Skeletal muscle satellite cell (primary cell): ENCODE results near the gene PSMD12.
A peak's percentile ranks its signal among the peaks of the same experiment; 100 is the strongest.

Source experiments
- H3K27me3 ChIP-seq: 2 replicates; pipeline ENCODE4 v1.7.0; 2013; ENCODE audit warnings: low read length; ENCODE audit not compliant: control insufficient read depth, insufficient read depth
- H3K36me3 ChIP-seq: 2 replicates; pipeline ENCODE4 v1.7.0; 2013; ENCODE audit warnings: mild to moderate bottlenecking, control low read depth, low read length; ENCODE audit not compliant: insufficient read depth
- H3K4me1 ChIP-seq: 2 replicates; pipeline ENCODE4 v1.7.0; 2013; ENCODE audit warnings: low read length; ENCODE audit not compliant: control insufficient read depth, insufficient read depth
- H3K4me2 ChIP-seq: 2 replicates; pipeline ENCODE4 v1.7.0; 2013; ENCODE audit warnings: mild to moderate bottlenecking, low read length
- H3K4me3 ChIP-seq: 2 replicates; pipeline ENCODE4 v1.7.0; 2013; ENCODE audit warnings: low read length
- H3K9ac ChIP-seq: 2 replicates; pipeline ENCODE4 v1.7.0; 2013; ENCODE audit warnings: mild to moderate bottlenecking, low read depth, low read length, moderate library complexity
- H3K9me3 ChIP-seq: replicated peaks from 2 replicates; pipeline ENCODE4 v1.7.0; 2013; ENCODE audit warnings: mild to moderate bottlenecking, control low read depth, low read length

The PSMD12 gene

DNA sequence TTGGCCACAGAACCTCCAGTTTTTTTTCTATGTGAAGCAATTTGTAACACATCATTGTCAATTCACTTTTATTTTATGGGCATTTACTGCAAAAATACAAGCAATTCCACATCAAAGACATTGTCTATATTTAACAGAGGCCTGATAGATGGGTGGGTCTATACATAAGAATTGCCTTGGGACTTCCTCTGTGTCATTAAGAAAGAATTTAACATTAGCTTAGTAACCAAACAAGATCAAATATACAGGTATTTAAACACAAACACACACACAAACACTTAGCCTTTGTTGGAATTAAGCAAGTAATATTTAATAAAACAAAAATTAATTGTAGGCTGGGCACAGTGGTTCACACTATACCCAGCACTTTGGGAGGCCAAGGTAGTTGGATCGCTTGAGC lies 6.4 kb upstream of the PSMD12 start:
- H3K4me3 ChIP-seq, result no peak overlapping the region
- H3K27me3 ChIP-seq, result no peaks in the 10 kb centered on the region
- H3K4me2 ChIP-seq, result no peak overlapping the region
- no peaks in the 10 kb centered on the region for H3K36me3 ChIP-seq
- no peak overlapping the region for H3K9ac ChIP-seq
- H3K9me3 ChIP-seq, result no peaks in the 10 kb centered on the region
- H3K4me1 ChIP-seq, result peaks cover 15% of the 10 kb centered on the region

DNA sequence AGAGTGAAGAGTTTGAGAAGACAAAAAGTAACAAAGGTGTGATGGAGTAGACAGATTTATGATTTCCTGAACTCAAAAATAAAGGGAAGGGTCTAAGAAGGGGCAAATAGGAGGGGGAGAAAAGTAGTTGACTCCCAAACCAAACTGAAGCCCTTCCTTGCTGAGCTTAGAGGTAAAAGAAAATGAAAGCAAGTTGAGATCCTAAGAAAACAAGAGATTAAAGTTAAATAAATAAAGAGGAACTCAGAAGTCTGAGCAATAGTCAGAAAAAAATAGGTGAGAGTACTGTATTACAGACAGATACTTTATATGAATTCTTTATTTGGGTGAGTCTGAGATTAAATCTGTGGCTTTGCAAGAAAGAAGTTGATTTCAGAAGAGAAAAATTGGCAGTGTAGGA lies 3.3 kb upstream of the PSMD12 start:
- no peaks in the 10 kb centered on the region for H3K27me3 ChIP-seq
- no peak overlapping the region for H3K4me3 ChIP-seq
- no peak overlapping the region for H3K4me2 ChIP-seq
- H3K9me3 ChIP-seq, result no peaks in the 10 kb centered on the region
- H3K9ac ChIP-seq, result no peak overlapping the region
- peaks cover 11% of the 10 kb centered on the region for H3K4me1 ChIP-seq
- H3K36me3 ChIP-seq, result peaks cover 1% of the 10 kb centered on the region

DNA sequence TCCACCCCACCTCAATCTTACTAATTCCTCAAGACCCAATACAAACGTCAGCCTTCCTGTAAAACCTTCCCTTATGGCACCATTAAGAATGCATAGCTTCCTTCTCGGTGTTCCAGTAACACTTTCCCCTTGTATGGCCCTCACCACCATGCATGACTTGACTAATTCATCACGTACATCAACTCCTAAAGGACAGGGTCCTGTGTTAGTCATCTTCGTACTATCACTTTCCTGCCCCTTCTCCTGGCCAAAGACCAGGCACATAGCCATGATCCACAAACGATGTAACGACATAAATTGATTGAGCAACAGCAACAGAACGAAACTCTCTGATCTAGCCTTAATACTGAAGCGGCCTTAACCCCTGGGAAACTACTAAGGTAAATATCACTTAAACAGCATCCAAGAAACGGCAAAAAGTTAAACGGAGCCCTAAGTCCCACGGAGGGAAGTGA lies 612 bp downstream of the PSMD12 start:
- H3K36me3 ChIP-seq, result peaks cover 10% of the 10 kb centered on the region
- H3K27me3 ChIP-seq, result no peaks in the 10 kb centered on the region
- peak overlapping the region; percentile 91 for H3K4me2 ChIP-seq
- H3K4me1 ChIP-seq, result peaks cover 20% of the 10 kb centered on the region
- H3K9me3 ChIP-seq, result no peaks in the 10 kb centered on the region
- H3K9ac ChIP-seq, result peak overlapping the region; percentile 97
- H3K4me3 ChIP-seq, result peak overlapping the region; percentile 87

DNA sequence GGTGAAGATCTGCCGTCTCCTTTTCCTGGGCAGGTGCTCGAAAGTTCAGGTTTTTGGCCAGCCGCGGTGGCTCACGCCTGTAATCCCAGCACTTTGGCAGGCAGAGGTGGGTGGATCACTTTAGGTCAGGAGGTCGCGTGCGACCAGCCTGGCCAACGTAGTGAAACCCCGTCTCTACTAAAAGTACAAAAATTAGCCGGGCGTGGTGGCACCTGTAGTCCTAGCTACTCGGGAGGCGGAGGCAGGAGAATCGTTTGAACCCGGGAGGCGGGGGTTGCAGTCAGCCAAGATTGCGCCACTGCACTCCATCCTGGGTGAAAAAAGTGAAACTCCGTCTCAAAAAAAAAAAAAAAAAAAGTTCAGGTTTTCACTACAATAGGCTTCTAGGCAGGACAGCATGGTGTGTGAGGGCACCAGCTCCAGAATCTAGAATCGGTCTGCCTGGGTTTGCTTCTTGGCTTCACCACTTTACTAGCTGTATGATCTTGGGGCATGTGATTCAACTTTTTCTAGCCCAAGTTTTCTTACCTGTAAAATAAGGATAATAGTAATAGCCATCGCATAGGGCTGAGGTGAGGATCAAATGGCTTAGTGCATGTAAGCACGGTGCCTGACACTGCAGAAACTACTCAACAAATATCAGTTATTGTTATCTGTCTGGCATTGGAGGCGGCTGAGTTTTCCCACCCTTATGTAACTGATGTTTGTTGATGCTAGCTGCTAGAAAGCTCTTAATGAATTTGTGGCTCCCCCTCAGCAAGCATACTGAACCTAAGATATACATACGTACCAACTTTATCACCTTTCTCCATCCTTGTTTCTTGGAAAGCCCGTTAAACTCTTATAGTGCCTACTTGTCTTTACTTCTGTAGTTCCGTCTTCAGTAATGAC lies 1.3 kb downstream of the PSMD12 start:
- Histone ChIP-seq H3K9me3 (no peaks in the 10 kb centered on the region), H3K4me3 (peak overlapping the region; percentile 87), H3K9ac (peak overlapping the region; percentile 97), H3K4me1 (peaks cover 20% of the 10 kb centered on the region), H3K4me2 (peak overlapping the region; percentile 91), H3K36me3 (peaks cover 17% of the 10 kb centered on the region), H3K27me3 (no peaks in the 10 kb centered on the region)

DNA sequence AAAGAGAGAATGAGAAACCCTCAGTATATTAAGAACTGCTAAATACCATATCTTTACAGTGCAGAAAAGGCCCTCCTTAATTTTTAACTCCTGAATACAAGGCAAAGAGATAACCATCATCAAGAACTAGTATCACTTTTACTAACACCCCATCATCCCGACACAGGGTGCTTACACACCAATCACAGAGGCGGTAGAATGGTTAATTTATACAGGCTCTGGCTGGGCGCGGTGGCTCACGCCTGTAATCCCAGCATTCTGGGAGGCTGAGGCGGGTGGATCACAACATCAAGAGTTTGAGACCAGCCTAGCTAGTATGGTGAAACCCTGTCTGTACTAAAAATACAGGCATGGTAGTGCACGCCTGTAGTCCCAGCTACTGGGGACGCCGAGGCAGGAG lies 4.2 kb downstream of the PSMD12 start:
- Histone ChIP-seq H3K9me3 (no peaks in the 10 kb centered on the region), H3K9ac (no peak overlapping the region), H3K4me2 (no peak overlapping the region), H3K36me3 (peaks cover 32% of the 10 kb centered on the region), H3K4me1 (peaks cover 29% of the 10 kb centered on the region), H3K4me3 (no peak overlapping the region), H3K27me3 (no peaks in the 10 kb centered on the region)

DNA sequence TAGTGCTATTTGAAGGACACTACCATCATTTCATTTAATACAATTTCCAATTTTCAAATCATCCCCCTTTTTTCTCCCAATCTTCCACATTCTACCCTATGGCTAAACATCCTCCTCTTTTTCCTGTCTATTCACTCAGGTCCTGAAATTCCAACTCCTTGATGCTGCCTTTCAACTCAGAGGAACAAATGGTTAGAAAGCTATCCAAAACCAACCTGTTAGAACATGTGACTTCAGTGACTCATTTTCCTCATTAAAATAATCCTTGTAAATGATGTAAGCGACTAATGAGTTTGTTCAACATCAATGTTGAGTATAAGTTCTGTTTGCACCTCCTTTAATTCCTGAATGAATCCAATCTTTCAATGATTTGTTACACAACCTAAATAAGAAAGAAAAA lies 5.5 kb downstream of the PSMD12 start:
- H3K4me1 ChIP-seq, result peaks cover 29% of the 10 kb centered on the region
- H3K9ac ChIP-seq, result no peak overlapping the region
- no peaks in the 10 kb centered on the region for H3K9me3 ChIP-seq
- no peak overlapping the region for H3K4me2 ChIP-seq
- no peaks in the 10 kb centered on the region for H3K27me3 ChIP-seq
- peaks cover 42% of the 10 kb centered on the region for H3K36me3 ChIP-seq
- no peak overlapping the region for H3K4me3 ChIP-seq

DNA sequence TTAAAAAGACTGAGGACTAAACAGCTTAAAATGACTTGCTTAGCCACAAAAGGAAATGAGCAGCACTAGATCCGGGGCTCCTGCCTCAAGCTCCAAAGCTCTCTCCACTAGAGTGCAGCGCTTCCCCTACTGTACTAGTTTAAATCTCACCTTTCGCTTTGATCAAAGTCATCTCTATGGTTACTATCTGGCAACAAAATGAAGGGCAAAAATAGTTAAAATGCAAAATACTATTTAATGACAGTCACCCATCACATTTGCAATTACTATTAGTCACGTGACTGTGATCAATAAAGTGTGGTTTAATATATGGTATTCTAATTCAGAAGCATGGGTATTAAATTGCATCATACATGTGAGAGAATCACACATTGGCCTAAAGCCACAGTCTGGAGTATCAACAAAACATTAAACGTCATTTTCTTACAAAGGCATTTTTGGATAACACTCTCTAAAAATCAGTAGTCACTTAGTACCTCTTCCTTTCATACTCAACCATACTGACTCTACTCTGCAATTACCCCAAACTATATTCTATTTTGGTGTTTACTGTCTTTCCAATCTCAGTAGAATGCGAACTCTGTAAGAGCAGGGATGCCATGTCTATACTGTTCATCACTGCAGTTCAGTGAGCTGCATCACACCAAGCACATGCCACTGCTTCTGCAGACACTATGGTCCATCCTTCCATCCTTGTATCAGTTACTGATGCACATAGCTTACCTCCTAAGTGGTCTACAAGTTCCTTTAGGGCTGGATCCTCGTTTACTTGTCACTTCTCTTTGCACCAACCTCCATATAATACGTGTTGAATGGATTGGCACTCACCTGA lies 6.2 kb downstream of the PSMD12 start:
- no peak overlapping the region for H3K4me2 ChIP-seq
- H3K4me3 ChIP-seq, result no peak overlapping the region
- no peaks in the 10 kb centered on the region for H3K27me3 ChIP-seq
- H3K9me3 ChIP-seq, result no peaks in the 10 kb centered on the region
- peaks cover 27% of the 10 kb centered on the region for H3K4me1 ChIP-seq
- peaks cover 49% of the 10 kb centered on the region for H3K36me3 ChIP-seq
- no peak overlapping the region for H3K9ac ChIP-seq

DNA sequence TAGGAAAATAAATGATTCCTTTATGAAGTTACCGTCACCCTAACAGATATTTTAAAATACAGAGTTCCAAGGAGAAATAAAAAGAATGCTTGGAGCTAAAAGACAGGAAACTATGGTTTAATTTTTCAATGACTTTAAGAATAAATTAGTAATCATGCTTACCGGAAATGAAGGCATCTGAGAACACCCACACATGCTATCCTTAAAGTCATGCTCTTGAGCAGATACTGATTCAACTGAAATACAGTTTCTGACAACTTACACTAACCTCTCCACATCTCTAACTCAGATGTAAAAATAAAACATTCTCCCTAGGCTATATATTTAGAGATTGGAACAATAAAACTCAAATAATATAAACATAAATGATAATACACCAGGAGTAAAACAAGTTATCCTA lies 7.8 kb downstream of the PSMD12 start:
- H3K9me3 ChIP-seq, result no peaks in the 10 kb centered on the region
- no peaks in the 10 kb centered on the region for H3K27me3 ChIP-seq
- H3K4me3 ChIP-seq, result no peak overlapping the region
- no peak overlapping the region for H3K4me2 ChIP-seq
- H3K36me3 ChIP-seq, result peaks cover 50% of the 10 kb centered on the region
- no peak overlapping the region for H3K9ac ChIP-seq
- H3K4me1 ChIP-seq, result peaks cover 13% of the 10 kb centered on the region

DNA sequence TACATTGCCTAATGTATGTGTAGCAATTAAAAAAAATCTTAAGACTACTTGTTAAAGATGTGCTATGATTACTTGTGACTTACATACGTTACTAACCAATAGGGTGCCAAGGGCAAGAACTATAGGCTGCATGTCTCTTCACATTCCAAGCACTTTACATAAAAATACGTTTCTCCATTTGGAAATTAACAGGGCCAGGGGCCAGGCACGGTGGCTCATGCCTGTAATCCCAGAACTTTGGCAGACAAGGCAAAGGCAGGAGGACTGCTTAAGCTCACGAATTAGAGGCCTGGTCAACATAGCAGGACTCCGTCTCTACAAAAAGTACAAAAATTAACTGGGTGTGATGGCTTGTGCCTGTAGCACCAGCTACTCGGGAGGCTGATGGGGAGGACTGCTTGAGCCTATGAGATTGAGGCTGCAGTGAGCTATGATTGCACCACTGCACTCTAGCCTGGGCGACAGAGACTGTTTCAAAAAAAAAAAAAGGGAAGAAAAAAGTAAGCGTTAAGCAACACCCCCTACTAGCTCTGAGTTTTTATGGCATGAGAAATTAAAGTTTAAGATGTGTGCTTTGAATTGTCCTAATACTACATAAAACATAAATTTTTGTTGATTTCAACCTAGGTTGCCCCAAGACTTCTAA lies 12.3 kb downstream of the PSMD12 start:
- peaks cover 66% of the 10 kb centered on the region for H3K36me3 ChIP-seq
- no peak overlapping the region for H3K4me2 ChIP-seq
- peaks cover 7% of the 10 kb centered on the region for H3K4me1 ChIP-seq
- H3K27me3 ChIP-seq, result no peaks in the 10 kb centered on the region
- no peak overlapping the region for H3K9ac ChIP-seq
- H3K9me3 ChIP-seq, result no peaks in the 10 kb centered on the region
- H3K4me3 ChIP-seq, result no peak overlapping the region

DNA sequence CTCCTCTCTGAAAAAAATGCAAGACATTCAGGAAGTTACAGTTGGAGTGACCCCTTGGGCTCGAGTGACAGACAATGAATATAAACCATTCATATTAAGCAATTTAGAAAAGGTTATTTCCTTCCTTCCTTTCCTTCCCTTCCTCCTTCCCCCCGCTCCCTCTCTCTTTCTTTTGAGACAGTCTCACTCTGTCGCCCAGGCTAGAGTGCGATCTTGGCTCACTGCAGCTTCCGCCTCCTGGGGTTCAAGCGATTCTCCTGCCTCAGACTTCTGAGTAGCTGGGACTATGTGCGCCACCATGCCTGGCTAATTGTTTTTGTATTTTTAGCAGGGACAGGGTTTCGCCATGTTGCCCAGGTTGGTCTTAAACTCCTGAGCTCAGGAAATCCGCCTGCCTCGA lies 13.2 kb downstream of the PSMD12 start:
- Histone ChIP-seq H3K4me3 (no peak overlapping the region), H3K36me3 (peaks cover 70% of the 10 kb centered on the region), H3K9ac (no peak overlapping the region), H3K27me3 (no peaks in the 10 kb centered on the region), H3K4me1 (no peaks in the 10 kb centered on the region), H3K4me2 (no peak overlapping the region), H3K9me3 (no peaks in the 10 kb centered on the region)

DNA sequence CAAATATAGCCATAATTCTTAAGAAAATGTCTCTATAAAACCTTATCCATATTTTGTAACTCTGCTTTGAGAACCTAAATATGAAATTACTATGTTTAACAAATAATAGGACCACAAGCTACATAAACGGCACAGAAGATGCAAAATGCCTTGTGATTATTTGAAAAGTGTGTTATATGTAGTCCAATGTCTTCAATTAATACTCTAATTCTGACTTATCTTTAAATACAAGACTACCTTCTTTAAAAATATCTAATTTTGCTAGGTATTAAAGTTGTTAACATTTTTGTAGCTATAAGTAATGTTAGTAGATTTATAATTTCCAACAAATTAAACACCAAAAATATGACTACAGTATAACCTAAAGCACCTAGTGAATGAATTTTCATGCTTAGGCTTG lies 17.0 kb downstream of the PSMD12 start:
- no peaks in the 10 kb centered on the region for H3K27me3 ChIP-seq
- no peak overlapping the region for H3K9ac ChIP-seq
- no peaks in the 10 kb centered on the region for H3K9me3 ChIP-seq
- H3K36me3 ChIP-seq, result peaks cover 74% of the 10 kb centered on the region
- no peak overlapping the region for H3K4me3 ChIP-seq
- no peak overlapping the region for H3K4me2 ChIP-seq
- no peaks in the 10 kb centered on the region for H3K4me1 ChIP-seq
